Activated CD8-positive, alpha-beta T cell treated with anti-CD3 and anti-CD28 coated beads for 36 hours (primary cell): ENCODE data around the gene RXYLT1. TPM values are rescaled to one million over a fixed set of nuclear protein-coding genes. Genes with fewer than 3 reads are reported as not detected.

Source experiments
- ATAC-seq: fragments of 200-7000 bp; cut with Tn5 transposase; one replicate; pipeline ENCODE4 v1.10.0; 2021; ENCODE audit warnings: mild to moderate bottlenecking, moderate library complexity
- CTCF ChIA-PET: fragments of 350-600 bp; sonication (Branson Sonifier 250); formaldehyde crosslinking; loops from one replicate; lab custom pipeline; 2021; ENCODE audit warnings: antibody characterized with exemption; lab: Charles Lee
- POLR2A ChIA-PET: fragments of 350-600 bp; sonication (Branson Sonifier 250); formaldehyde crosslinking; loops from one replicate; lab custom pipeline; 2021; ENCODE audit warnings: antibody characterized with exemption; lab: Charles Lee
- DNase-seq: peaks from one replicate; pipeline ENCODE4 v3.0.0-alpha.2; 2020
- H3K27ac Mint-ChIP-seq: one replicate; pipeline ENCODE4 v1.8.0; 2021; ENCODE audit warnings: mild to moderate bottlenecking, mixed read lengths
- H3K27me3 Mint-ChIP-seq: one replicate; pipeline ENCODE4 v1.8.0; 2021; ENCODE audit warnings: mixed read lengths
- H3K36me3 Mint-ChIP-seq: one replicate; pipeline ENCODE4 v1.8.0; 2021; ENCODE audit warnings: low read depth, mixed read lengths
- H3K4me1 Mint-ChIP-seq: one replicate; pipeline ENCODE4 v1.8.0; 2021; ENCODE audit warnings: low read depth, mixed read lengths
- H3K4me3 Mint-ChIP-seq: one replicate; pipeline ENCODE4 v1.8.0; 2021; ENCODE audit warnings: mild to moderate bottlenecking, moderate library complexity, mixed read lengths
- H3K9me3 Mint-ChIP-seq: one replicate; pipeline ENCODE4 v1.8.0; 2021; ENCODE audit warnings: mixed read lengths
- intact Hi-C: fragments of 100-400 bp; cut with micrococcal nuclease; formaldehyde crosslinking; loops from one replicate; pipeline ENCODE4 v1.10.0; 2022
- total RNA-seq, 2 experiments: library from RNA; stranded (reverse); gene quantifications; one replicate each; pipeline ENCODE4 v1.2.3, GENCODE V29; 2021
- TF ChIP-seq, protein P1 (sequence below): fragments of 200-600 bp; IDR thresholded peaks from one replicate; pipeline ENCODE4 v1.8.0; 2022; ENCODE audit warnings: antibody characterized with exemption, mild to moderate bottlenecking

The RXYLT1 gene
- total RNA-seq, 2 experiments from 2014 or later = 18.7 to 19.0 TPM

DNA sequence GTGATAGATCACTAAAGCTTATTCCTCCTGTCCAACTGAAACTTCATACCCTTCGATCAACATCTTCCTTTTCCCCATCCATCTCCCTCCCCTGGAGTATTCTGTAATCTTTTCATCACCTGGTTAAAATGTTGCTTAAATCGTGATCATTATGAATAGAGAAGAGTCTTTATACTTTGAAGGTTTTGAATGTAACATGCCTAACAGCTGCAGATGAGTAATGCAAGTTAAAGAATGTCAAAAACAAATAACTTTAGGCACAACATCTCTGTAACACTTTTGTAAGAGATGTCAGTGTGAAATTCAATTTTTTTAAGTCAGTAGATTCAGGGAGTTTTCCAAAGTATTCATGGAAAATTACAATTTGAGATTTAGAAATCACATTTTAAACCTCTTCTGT, 25.0 kb downstream of the RXYLT1 start:
- no peak for DNase-seq
- ATAC-seq = no peak
- TF ChIP-seq, protein P1, sequence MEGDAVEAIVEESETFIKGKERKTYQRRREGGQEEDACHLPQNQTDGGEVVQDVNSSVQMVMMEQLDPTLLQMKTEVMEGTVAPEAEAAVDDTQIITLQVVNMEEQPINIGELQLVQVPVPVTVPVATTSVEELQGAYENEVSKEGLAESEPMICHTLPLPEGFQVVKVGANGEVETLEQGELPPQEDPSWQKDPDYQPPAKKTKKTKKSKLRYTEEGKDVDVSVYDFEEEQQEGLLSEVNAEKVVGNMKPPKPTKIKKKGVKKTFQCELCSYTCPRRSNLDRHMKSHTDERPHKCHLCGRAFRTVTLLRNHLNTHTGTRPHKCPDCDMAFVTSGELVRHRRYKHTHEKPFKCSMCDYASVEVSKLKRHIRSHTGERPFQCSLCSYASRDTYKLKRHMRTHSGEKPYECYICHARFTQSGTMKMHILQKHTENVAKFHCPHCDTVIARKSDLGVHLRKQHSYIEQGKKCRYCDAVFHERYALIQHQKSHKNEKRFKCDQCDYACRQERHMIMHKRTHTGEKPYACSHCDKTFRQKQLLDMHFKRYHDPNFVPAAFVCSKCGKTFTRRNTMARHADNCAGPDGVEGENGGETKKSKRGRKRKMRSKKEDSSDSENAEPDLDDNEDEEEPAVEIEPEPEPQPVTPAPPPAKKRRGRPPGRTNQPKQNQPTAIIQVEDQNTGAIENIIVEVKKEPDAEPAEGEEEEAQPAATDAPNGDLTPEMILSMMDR = no peak
- Mint-ChIP-seq H3K4me3 (no peak overlapping the region), H3K27ac (no peak overlapping the region), H3K27me3 (no peaks in the 10 kb centered on the region), H3K4me1 (peaks cover 4% of the 10 kb centered on the region), H3K36me3 (peaks cover 11% of the 10 kb centered on the region), H3K9me3 (no peaks in the 10 kb centered on the region)
- intact Hi-C loops = loop anchor here (10.0 kb wide), 1 partner anchor 130 kb away; no protein-coding TSS in a partner anchor
- ChIA-PET POLR2A (no interaction called here), CTCF (no interaction called here)

DNA sequence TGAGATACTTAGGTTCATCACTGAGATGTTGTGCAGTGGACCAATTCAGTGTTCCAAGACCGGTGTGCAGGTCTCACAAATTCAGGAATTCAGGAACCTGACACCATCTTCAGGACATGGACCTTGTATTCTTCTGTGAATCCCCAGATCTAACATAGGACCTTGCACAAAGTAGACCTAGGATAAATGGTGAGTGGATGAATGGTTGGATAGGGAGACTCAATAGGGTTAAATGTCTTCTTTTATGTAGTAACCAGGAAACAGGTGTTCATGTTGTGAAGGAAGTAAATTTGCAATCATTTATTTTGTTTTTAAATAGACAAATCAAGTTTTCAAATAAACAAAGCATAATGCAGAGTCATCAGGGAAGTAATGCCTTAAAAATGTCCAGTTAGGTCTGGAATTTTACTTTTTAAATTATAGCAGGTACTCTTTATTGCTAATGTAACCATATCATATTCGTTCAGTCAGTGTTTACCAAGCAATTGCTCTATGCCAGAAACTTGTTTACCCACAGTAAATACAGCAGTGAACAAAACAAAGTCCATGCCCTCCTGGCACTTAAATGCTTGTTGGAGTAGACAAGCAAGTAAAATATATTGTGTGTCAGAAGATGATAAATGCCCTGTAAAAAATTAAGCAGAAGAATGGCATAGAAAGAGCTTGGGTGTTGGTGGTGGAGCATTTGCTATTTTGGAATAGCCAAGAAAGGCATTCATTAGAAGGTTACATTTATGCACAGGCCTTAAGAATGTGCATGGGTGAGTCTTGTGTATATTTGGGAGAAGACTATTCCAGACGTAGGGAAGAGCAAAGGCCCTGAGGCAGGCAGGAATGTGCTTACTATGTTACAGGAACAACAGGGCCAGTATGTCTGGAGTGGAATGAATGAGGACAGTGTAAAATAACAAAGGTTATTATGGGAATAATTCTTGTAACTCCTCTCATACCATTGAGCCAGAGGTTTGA, 26.3 kb downstream of the RXYLT1 start:
- Mint-ChIP-seq H3K36me3 (peaks cover 11% of the 10 kb centered on the region), H3K9me3 (no peaks in the 10 kb centered on the region), H3K27ac (no peak overlapping the region), H3K4me3 (no peak overlapping the region), H3K27me3 (no peaks in the 10 kb centered on the region), H3K4me1 (peaks cover 6% of the 10 kb centered on the region)
- ATAC-seq (no peak), DNase-seq (no peak)
- intact Hi-C loops = loop anchor here (10.0 kb wide), 1 partner anchor 131 kb away; no protein-coding TSS in a partner anchor
- TF ChIP-seq, protein P1 = no peak
- CTCF ChIA-PET = interaction anchor here (0.9 to 1.5 kb wide), 2 partner anchors 11 to 133 kb away, joined by 3 read pairs; no protein-coding TSS in a partner anchor
- POLR2A ChIA-PET = no interaction called here

DNA sequence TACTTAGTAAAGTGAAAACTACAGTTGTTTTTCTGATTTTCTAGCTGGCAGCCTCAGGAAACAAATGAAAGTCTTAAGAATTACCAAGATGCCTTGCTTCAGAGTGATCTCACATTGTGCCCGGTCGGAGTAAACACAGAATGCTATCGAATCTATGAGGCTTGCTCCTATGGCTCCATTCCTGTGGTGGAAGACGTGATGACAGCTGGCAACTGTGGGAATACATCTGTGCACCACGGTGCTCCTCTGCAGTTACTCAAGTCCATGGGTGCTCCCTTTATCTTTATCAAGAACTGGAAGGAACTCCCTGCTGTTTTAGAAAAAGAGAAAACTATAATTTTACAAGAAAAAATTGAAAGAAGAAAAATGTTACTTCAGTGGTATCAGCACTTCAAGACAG, 28.9 kb downstream of the RXYLT1 start:
- H3K9me3 Mint-ChIP-seq = no peaks in the 10 kb centered on the region
- ChIA-PET CTCF (no interaction called here), POLR2A (no interaction called here)
- H3K4me1 Mint-ChIP-seq = peaks cover 6% of the 10 kb centered on the region
- peaks cover 11% of the 10 kb centered on the region for H3K36me3 Mint-ChIP-seq
- intact Hi-C loops = loop anchor here (10.0 kb wide), 1 partner anchor 134 kb away; no protein-coding TSS in a partner anchor
- DNase-seq = no peak
- no peak for ATAC-seq
- H3K27me3 Mint-ChIP-seq = no peaks in the 10 kb centered on the region
- TF ChIP-seq, protein P1 = no peak
- no peak overlapping the region for H3K4me3 Mint-ChIP-seq
- no peak overlapping the region for H3K27ac Mint-ChIP-seq

DNA sequence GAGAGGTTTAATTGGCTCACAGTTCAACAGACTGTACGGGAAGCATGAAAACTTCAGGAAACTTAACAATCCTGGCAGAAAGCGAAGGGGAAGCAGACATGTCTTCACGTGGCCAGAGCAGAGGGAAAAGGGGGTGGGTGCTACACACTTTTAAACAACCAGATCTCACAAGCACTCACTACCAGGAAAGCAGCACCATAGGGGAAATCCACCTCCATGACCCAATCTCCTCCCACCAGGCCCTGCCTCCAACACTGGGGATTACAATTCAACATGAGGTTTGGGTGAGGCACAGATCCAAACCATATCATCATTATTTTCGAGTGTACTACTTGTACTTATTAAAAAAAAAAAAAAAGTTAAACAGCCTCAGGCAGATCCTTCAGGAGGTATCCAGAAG, 29.9 kb downstream of the RXYLT1 start:
- DNase-seq (peak; percentile 20), ATAC-seq (peak; percentile 34)
- Mint-ChIP-seq H3K27ac (peak overlapping the region; percentile 6), H3K4me1 (peaks cover 12% of the 10 kb centered on the region), H3K27me3 (no peaks in the 10 kb centered on the region), H3K4me3 (no peak overlapping the region), H3K9me3 (no peaks in the 10 kb centered on the region), H3K36me3 (peaks cover 11% of the 10 kb centered on the region)
- intact Hi-C loops = loop anchor here (10.0 kb wide), 1 partner anchor 135 kb away; no protein-coding TSS in a partner anchor
- ChIA-PET POLR2A (no interaction called here), CTCF (interaction anchor here (0.6 kb wide), 1 partner anchor 8 kb away, joined by 3 read pairs; no protein-coding TSS in a partner anchor)
- TF ChIP-seq, protein P1 = no peak

DNA sequence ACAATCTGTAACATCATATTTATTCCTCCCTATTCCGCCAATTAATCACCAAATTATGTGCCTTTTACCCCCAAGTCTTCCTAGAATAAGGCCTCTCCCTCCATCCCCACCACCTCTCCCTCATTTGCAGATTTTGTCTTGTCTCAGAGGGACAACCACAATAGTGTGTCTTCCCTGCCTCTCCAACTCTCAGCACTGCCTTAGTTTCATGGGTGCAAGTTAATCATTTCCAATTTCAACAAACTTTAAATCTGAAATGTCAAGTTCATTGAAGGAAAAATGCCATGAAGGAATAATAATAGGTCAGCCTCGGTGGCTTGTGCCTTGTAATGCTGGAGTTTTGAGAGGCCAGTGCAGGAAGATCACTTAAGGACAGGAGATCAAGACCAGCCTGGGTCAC, 31.6 kb downstream of the RXYLT1 start:
- H3K4me1 Mint-ChIP-seq = peaks cover 27% of the 10 kb centered on the region
- TF ChIP-seq, protein P1 = no peak
- peaks cover 3% of the 10 kb centered on the region for H3K36me3 Mint-ChIP-seq
- intact Hi-C loops = no loop called here
- H3K27ac Mint-ChIP-seq = no peak overlapping the region
- no peak overlapping the region for H3K4me3 Mint-ChIP-seq
- DNase-seq (no peak), ATAC-seq (no peak)
- H3K9me3 Mint-ChIP-seq = no peaks in the 10 kb centered on the region
- ChIA-PET CTCF (interaction anchor here (3.3 kb wide), 1 partner anchor 10 kb away, joined by 16 read pairs; no protein-coding TSS in a partner anchor), POLR2A (no interaction called here)
- H3K27me3 Mint-ChIP-seq = no peaks in the 10 kb centered on the region
